Keratinocyte (primary cell): ENCODE results near the gene PKD2. TPM values are rescaled to one million over a fixed set of nuclear protein-coding genes. Genes with fewer than 3 reads are reported as not detected.

Source experiments
- DNase-seq: peaks from one replicate; pipeline ENCODE4 v3.0.0-alpha.2; 2011; ENCODE audit warnings: low read depth, missing footprints, low spot score
- FAIRE-seq: peaks from 2 replicates; lab custom pipeline; 2011; peaks lifted over from hg19 to GRCh38; lab: Jason Lieb, UNC
- H2AFZ ChIP-seq: 2 replicates; pipeline ENCODE4 v1.6.0; 2012; ENCODE audit warnings: low read length, control low read depth, inconsistent platforms; ENCODE audit not compliant: control insufficient read depth
- H3K27ac ChIP-seq: 2 replicates; pipeline ENCODE4 v1.5.1; 2011; ENCODE audit warnings: low read length; ENCODE audit not compliant: control insufficient read depth, insufficient read depth
- H3K27me3 ChIP-seq: 3 replicates; pipeline ENCODE4 v1.6.0; 2011; ENCODE audit warnings: low read length; ENCODE audit not compliant: control insufficient read depth, insufficient read depth; ENCODE audit errors: extremely low read depth
- H3K36me3 ChIP-seq, 2 experiments: 2 replicates in 1 of 2; 3 replicates in 1 of 2; pipeline ENCODE4 v1.5.1; 2011; ENCODE audit warnings: low read length in 2 of 2, mild to moderate bottlenecking in 1 of 2; ENCODE audit not compliant: control insufficient read depth in 2 of 2, insufficient read depth in 2 of 2; ENCODE audit errors: extremely low read depth in 1 of 2
- H3K4me1 ChIP-seq: 3 replicates; pipeline ENCODE4 v1.5.1; 2011; ENCODE audit warnings: low read length; ENCODE audit not compliant: control insufficient read depth, insufficient read depth; ENCODE audit errors: extremely low read depth
- H3K4me2 ChIP-seq: 3 replicates; pipeline ENCODE4 v1.6.0; 2011; ENCODE audit warnings: low read depth, low read length; ENCODE audit not compliant: control insufficient read depth, insufficient read depth; ENCODE audit errors: extremely low read depth
- H3K4me3 ChIP-seq, 3 experiments: fragments of 200-600 bp in 1 of 3; sonication (generic) in 1 of 3; 2 replicates in 2 of 3; 3 replicates in 1 of 3; pipeline ENCODE4 v1.5.1; 2011 to 2016; ENCODE audit warnings: low read length in 3 of 3, mild to moderate bottlenecking in 3 of 3, control low read depth in 2 of 3, inconsistent platforms in 1 of 3, low read depth in 1 of 3, mixed read lengths in 1 of 3, mixed run types in 1 of 3, moderate library complexity in 1 of 3; ENCODE audit not compliant: control insufficient read depth in 2 of 3, insufficient read depth in 2 of 3; ENCODE audit errors: extremely low read depth in 1 of 3
- H3K79me2 ChIP-seq: 2 replicates; pipeline ENCODE4 v1.6.0; 2012; ENCODE audit warnings: low read length; ENCODE audit not compliant: control insufficient read depth, insufficient read depth
- H3K9ac ChIP-seq: 3 replicates; pipeline ENCODE4 v1.6.0; 2011; ENCODE audit warnings: low read length; ENCODE audit not compliant: control insufficient read depth, insufficient read depth; ENCODE audit errors: extremely low read depth
- H3K9me1 ChIP-seq: 3 replicates; pipeline ENCODE4 v1.6.0; 2011; ENCODE audit warnings: low read length; ENCODE audit not compliant: control insufficient read depth, insufficient read depth; ENCODE audit errors: extremely low read depth
- H3K9me3 ChIP-seq: 2 replicates; pipeline ENCODE4 v1.5.1; 2012; ENCODE audit warnings: low read depth, low read length; ENCODE audit not compliant: control insufficient read depth
- H4K20me1 ChIP-seq: 3 replicates; pipeline ENCODE4 v1.6.0; 2011; ENCODE audit warnings: low read length; ENCODE audit not compliant: control insufficient read depth, insufficient read depth; ENCODE audit errors: extremely low read depth
- CTCF ChIP-seq, 3 experiments: IDR thresholded peaks in 1 of 3; conservative IDR thresholded peaks in 1 of 3; optimal IDR thresholded peaks in 1 of 3; 2 replicates in 2 of 3; 3 replicates in 1 of 3; pipeline versions ENCODE3 to v1.5.1; 2011; ENCODE audit warnings: low read length in 3 of 3, mild to moderate bottlenecking in 3 of 3, moderate library complexity in 2 of 3, control low read depth in 1 of 3, inconsistent platforms in 1 of 3; ENCODE audit not compliant: insufficient read depth in 2 of 3; ENCODE audit errors: extremely low read depth in 1 of 3
- EZH2 ChIP-seq: IDR thresholded peaks from one replicate; pipeline ENCODE4 v1.6.1; 2012; ENCODE audit warnings: inconsistent platforms, mild to moderate bottlenecking, low read length, moderate library complexity
- dilution Hi-C: fragments of 300-500 bp; cut with MboI; formaldehyde crosslinking; loops from one replicate; pipeline ENCODE4 v1.7.0; 2020; ENCODE audit warnings: low sequenced_read_pairs; ENCODE audit not compliant: extremely low pct_ligation_motif_present
- polyA plus RNA-seq, 5 experiments: library from polyadenylated mRNA; depleted of rRNA in 3 of 5; stranded (reverse) in 3 of 5; stranded (forward) in 1 of 5; unstranded in 1 of 5; fragments of >200 nt; gene quantifications; 1 replicate in 1 of 5; 2 replicates in 3 of 5; 3 replicates in 1 of 5; pipeline versions ENCODE4 v1.2.1 to v1.2.3, GENCODE V29; 2011 to 2012; ENCODE audit warnings: missing spikeins in 2 of 5, low read depth in 1 of 5, low replicate concordance in 1 of 5

Gene PKD2
- polyA plus RNA-seq, 1 donor (not counting 4 experiments of a cell fraction or from before 2014, with no cell fraction given): 21.5 TPM

GRCh38 chr4:88093874-88094273, 86.4 kb downstream of the PKD2 start:
- H3K79me2 ChIP-seq: no peaks in the 10 kb centered on the region
- H3K9me1 ChIP-seq: no peaks in the 10 kb centered on the region
- H2AFZ ChIP-seq: no peak overlapping the region
- no peaks in the 10 kb centered on the region for H3K36me3 ChIP-seq
- dilution Hi-C loops: no loop called here
- DNase-seq: no peak
- H3K27ac ChIP-seq: no peak overlapping the region
- H3K9ac ChIP-seq: no peak overlapping the region
- no peaks in the 10 kb centered on the region for H3K9me3 ChIP-seq
- no peaks in the 10 kb centered on the region for H3K4me1 ChIP-seq
- H3K4me3 ChIP-seq: no peak overlapping the region
- H4K20me1 ChIP-seq: no peaks in the 10 kb centered on the region
- H3K4me2 ChIP-seq: no peak overlapping the region
- no peak for FAIRE-seq
- TF ChIP-seq CTCF (optimal IDR thresholded peaks at IDR 0.05 in 1 of 3, IDR thresholded peaks at IDR 0.05 in 1 of 3, conservative IDR thresholded peaks at IDR 0.05 in 1 of 3; ENCODE audit: extremely low read depth in 1 of 3, insufficient read depth in 2 of 3, low read length in 3 of 3) (no peak), EZH2 (no peak)
- no peaks in the 10 kb centered on the region for H3K27me3 ChIP-seq

- H3K4me2 ChIP-seq: no peak overlapping the region
- H3K9me3 ChIP-seq: no peaks in the 10 kb centered on the region
- no peaks in the 10 kb centered on the region for H3K27me3 ChIP-seq
- H3K27ac ChIP-seq: no peak overlapping the region
- no peaks in the 10 kb centered on the region for H3K79me2 ChIP-seq
- DNase-seq: no peak
- no peaks in the 10 kb centered on the region for H3K4me1 ChIP-seq
- no peaks in the 10 kb centered on the region for H4K20me1 ChIP-seq
- dilution Hi-C loops: no loop called here
- no peak overlapping the region for H3K9ac ChIP-seq
- H3K36me3 ChIP-seq: no peaks in the 10 kb centered on the region
- H3K9me1 ChIP-seq: no peaks in the 10 kb centered on the region
- H3K4me3 ChIP-seq: no peak overlapping the region
- FAIRE-seq: no peak
- no peak overlapping the region for H2AFZ ChIP-seq
- no peak for TF ChIP-seq CTCF (optimal IDR thresholded peaks at IDR 0.05 in 1 of 3, IDR thresholded peaks at IDR 0.05 in 1 of 3, conservative IDR thresholded peaks at IDR 0.05 in 1 of 3; ENCODE audit: extremely low read depth in 1 of 3, insufficient read depth in 2 of 3, low read length in 3 of 3)
- TF ChIP-seq EZH2: no peak
Observed at GRCh38 chr4:88097301-88097700, 89.9 kb downstream of the PKD2 start.
